Left lung (tissue), 10 donors: ENCODE data around the gene STRIT1. TPM values are rescaled to one million over a fixed set of nuclear protein-coding genes. Genes with fewer than 3 reads are reported as not detected.

Experiments used
- ATAC-seq: fragments of 200-7000 bp; cut with Tn5 transposase; one replicate; pipeline ENCODE4 v1.9.1; 2020; ENCODE audit warnings: moderate library complexity
- DNase-seq, 4 donors: peaks; one replicate each; pipeline ENCODE4 v3.0.0-alpha.2; 2013 to 2020
- H3K27ac ChIP-seq, 2 donors: fragments of 200-600 bp; sonication (generic) in 1 of 2; one replicate each; pipeline versions ENCODE4 v1.5.0 to v1.8.0; 2020 to 2021
- H3K27me3 ChIP-seq, 2 donors: fragments of 200-600 bp; sonication (generic) in 1 of 2; one replicate each; pipeline versions ENCODE4 v1.5.0 to v1.8.0; 2020 to 2021
- H3K36me3 ChIP-seq, 2 donors: fragments of 200-600 bp; sonication (generic) in 1 of 2; one replicate each; pipeline versions ENCODE4 v1.5.0 to v1.8.0; 2020 to 2021
- H3K4me1 ChIP-seq, 2 donors: fragments of 200-600 bp; one replicate each; pipeline ENCODE4 v1.8.0; 2021
- H3K4me3 ChIP-seq, 2 donors: fragments of 200-600 bp; sonication (generic) in 1 of 2; one replicate each; pipeline versions ENCODE4 v1.5.0 to v1.8.0; 2020 to 2021; ENCODE audit warnings: mild to moderate bottlenecking in 1 of 2
- H3K9me3 ChIP-seq, 2 donors: fragments of 200-600 bp; sonication (generic) in 1 of 2; one replicate each; pipeline versions ENCODE4 v1.5.0 to v1.8.0; 2020 to 2021
- CTCF ChIP-seq, 2 donors: fragments of 200-600 bp; sonication (generic) in 1 of 2; IDR thresholded peaks; one replicate each; pipeline versions ENCODE4 v1.5.0 to v1.8.0; 2021; ENCODE audit warnings: antibody characterized with exemption in 2 of 2
- intact Hi-C, 2 donors: fragments of 100-400 bp; cut with DNase I; formaldehyde crosslinking; loops; one replicate each; pipeline versions ENCODE4 v1.11.2 to v1.14.2; 2022
- polyA plus RNA-seq, 6 donors: library from polyadenylated mRNA; unstranded; fragments of 120-200 nt; gene quantifications; one replicate each; pipeline ENCODE4 v1.2.1, GENCODE V29; 2013; ENCODE audit not compliant: insufficient read length in 6 of 6
- total RNA-seq, 2 donors: library from RNA; stranded (reverse); fragmentation: NEBNext Ultra II Directional; extraction: Animal tissue kit (Norgen Biotek cat#: 25700); gene quantifications; one replicate each; pipeline ENCODE4 v1.2.1, GENCODE V29; 2021
- donor health status: DM: no; HTN: yes; CAD: no.
- donor health status: DM: no; HTN: no; CAD: no.

The STRIT1 gene
- total and polyA plus RNA-seq, 8 donors: 0.17 to 0.24 (median 0.20) TPM; not detected in 5

GRCh38 chr3:155323063-155323666 is 29.7 kb upstream of the STRIT1 start:
- ATAC-seq (peak; percentile 88), DNase-seq (peak in 2 of 4 donors; percentile 64 to 83)
- H3K27ac ChIP-seq: no peak overlapping the region
- H3K27me3 ChIP-seq: no peaks in the 10 kb centered on the region
- intact Hi-C loops: loop anchor here in 1 of 2 donors (5.0 kb wide), 1 partner anchor 561 kb away; no protein-coding TSS in a partner anchor
- H3K4me3 ChIP-seq: no peak overlapping the region
- H3K4me1 ChIP-seq: no peaks in the 10 kb centered on the region
- TF ChIP-seq CTCF (IDR thresholded peaks at IDR 0.05): peak; percentile 33 to 51
- no peaks in the 10 kb centered on the region for H3K36me3 ChIP-seq
- no peaks in the 10 kb centered on the region for H3K9me3 ChIP-seq

- Histone ChIP-seq H3K9me3 (no peaks in the 10 kb centered on the region), H3K4me1 (no peaks in the 10 kb centered on the region), H3K27me3 (no peaks in the 10 kb centered on the region), H3K4me3 (no peak overlapping the region), H3K36me3 (no peaks in the 10 kb centered on the region), H3K27ac (no peak overlapping the region)
- DNase-seq (no peak), ATAC-seq (no peak)
- TF ChIP-seq CTCF (IDR thresholded peaks at IDR 0.05): no peak
- intact Hi-C loops: loop anchor here in 1 of 2 donors (5.0 kb wide), 1 partner anchor 559 kb away; no protein-coding TSS in a partner anchor
Observed at GRCh38 chr3:155321418-155321817, 27.9 kb upstream of the STRIT1 start.

GRCh38 chr3:155320934-155321333 is 27.5 kb upstream of the STRIT1 start:
- Histone ChIP-seq H3K9me3 (no peaks in the 10 kb centered on the region), H3K27me3 (no peaks in the 10 kb centered on the region), H3K36me3 (no peaks in the 10 kb centered on the region), H3K27ac (no peak overlapping the region), H3K4me1 (no peaks in the 10 kb centered on the region), H3K4me3 (no peak overlapping the region)
- DNase-seq (no peak), ATAC-seq (no peak)
- TF ChIP-seq CTCF (IDR thresholded peaks at IDR 0.05): no peak
- intact Hi-C loops: loop anchor here in 1 of 2 donors (5.0 kb wide), 1 partner anchor 559 kb away; no protein-coding TSS in a partner anchor

GRCh38 chr3:155318740-155319139 is 25.3 kb upstream of the STRIT1 start:
- Histone ChIP-seq H3K27ac (no peak overlapping the region), H3K27me3 (no peaks in the 10 kb centered on the region), H3K9me3 (no peaks in the 10 kb centered on the region), H3K4me1 (no peaks in the 10 kb centered on the region), H3K4me3 (no peak overlapping the region), H3K36me3 (no peaks in the 10 kb centered on the region)
- intact Hi-C loops: no loop called here
- DNase-seq (no peak), ATAC-seq (no peak)
- TF ChIP-seq CTCF (IDR thresholded peaks at IDR 0.05): no peak

GRCh38 chr3:155317211-155317610 is 23.7 kb upstream of the STRIT1 start:
- intact Hi-C loops: no loop called here
- no peak overlapping the region for H3K27ac ChIP-seq
- ATAC-seq (no peak), DNase-seq (no peak)
- no peaks in the 10 kb centered on the region for H3K9me3 ChIP-seq
- H3K36me3 ChIP-seq: no peaks in the 10 kb centered on the region
- no peak overlapping the region for H3K4me3 ChIP-seq
- H3K4me1 ChIP-seq: no peaks in the 10 kb centered on the region
- no peaks in the 10 kb centered on the region for H3K27me3 ChIP-seq
- TF ChIP-seq CTCF (IDR thresholded peaks at IDR 0.05): no peak
